OCI-LY7 (cell line): ENCODE measurements around the gene ACADS.

ENCODE experiments used
- CTCF ChIP-seq: fragments of 200-600 bp; sonication (generic); conservative IDR thresholded peaks from 2 replicates; pipeline ENCODE4 v1.5.1; 2014; ENCODE audit warnings: mild to moderate bottlenecking, antibody characterized with exemption, low read length, moderate library complexity, mixed read lengths
- EZH2phosphoT487 ChIP-seq: fragments of 200-600 bp; sonication (generic); IDR thresholded peaks from 2 replicates; pipeline ENCODE4 v1.6.1; 2018; ENCODE audit warnings: low read depth, borderline replicate concordance, mild to moderate bottlenecking, mixed run types, antibody characterized with exemption, low read length, moderate library complexity, mixed read lengths

GRCh38 chr12:120710031-120710804 is 15.4 kb upstream of the ACADS start, which contains the start of gene UNC119B:
- TF ChIP-seq CTCF: no peak
- no peak for TF ChIP-seq EZH2phosphoT487
